Putamen (tissue), 1 donor: Measurements from ENCODE around the gene SMYD3.
"Not testable (repeated sequence)": the region's sequence is repeated elsewhere in the genome, so short reads cannot be mapped to it uniquely, and the experiment has no call there.

Experiments
- DNase-seq: peaks from one replicate; pipeline ENCODE4 v3.0.0-alpha.2; 2016; ENCODE audit warnings: low spot score

Gene SMYD3

DNA sequence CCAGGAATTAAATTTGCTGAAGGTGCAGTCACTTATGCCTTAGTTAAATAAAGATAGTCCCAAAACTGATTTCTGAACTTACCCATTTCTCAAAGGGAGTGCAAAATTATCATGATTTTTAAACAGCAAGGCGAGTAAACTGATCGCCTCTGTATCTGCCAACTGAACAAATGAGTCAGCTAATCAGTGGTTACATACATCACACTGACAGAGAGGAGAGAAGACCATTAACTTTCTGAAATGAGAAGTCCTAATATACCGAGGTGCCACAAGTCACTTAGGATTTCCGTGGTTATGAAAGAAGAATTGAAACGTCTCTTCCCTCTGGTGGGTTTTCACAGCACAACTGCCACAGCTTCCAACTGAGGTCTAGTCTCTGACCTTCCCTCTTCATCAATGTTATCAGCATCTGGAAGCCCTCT, 400.7 kb downstream of the SMYD3 start:
- DNase-seq, result no peak

DNA sequence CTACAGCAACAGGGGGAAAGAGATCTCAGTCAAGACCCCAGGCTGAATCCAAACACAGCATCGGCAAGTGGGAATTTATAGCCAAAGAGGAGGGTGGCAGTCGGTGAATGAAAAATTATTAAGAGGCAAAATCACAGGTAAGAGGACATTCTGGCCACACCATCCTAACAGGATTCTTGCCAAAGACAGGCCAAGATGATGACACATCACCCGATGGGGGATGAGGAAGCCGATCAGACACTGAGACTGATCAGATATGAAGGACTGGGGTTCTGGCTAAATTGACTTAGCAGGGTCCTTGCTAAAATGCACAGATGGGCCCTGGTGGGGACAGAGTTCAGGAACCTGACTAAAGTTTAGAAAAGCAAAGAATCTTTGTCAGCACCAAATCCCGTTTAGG, 402.2 kb downstream of the SMYD3 start:
- DNase-seq, result no peak

DNA sequence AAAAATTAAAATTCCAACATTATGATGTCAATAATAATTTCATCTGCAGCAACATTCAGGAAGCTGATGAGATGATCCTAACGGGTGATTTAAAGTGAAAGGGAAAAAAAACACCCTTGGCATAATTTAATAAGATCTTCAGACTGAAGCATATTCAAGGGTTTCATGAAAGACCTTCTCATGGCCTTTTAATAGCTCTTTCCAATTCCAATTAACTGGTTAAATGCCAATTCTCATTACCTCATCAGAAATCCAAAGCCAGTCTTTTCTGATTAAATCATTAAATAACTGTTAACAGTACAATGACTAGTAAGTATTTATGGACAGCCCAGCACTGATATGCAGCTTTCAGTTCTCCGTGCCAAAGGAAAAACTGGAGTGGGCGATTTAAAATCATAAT, 407.5 kb downstream of the SMYD3 start:
- no peak for DNase-seq

DNA sequence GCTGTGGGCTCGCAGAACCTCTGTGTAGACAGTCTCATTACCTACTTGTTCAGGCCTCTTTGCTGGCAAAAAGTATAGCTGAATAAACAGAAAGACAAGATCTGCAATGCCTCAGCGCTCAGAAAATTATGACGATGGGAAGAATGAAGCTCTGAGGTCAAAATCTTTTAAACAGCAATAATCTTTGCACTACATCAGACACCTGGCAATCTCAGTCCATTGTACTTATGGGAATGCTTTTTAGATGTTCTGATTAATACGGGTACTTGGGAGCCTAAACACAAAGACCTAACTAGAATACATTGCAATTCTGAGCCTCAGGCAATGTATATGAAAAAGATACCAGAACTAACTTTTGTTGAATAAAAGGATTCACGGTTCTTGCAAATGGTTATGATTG, 410.7 kb downstream of the SMYD3 start:
- no peak for DNase-seq

DNA sequence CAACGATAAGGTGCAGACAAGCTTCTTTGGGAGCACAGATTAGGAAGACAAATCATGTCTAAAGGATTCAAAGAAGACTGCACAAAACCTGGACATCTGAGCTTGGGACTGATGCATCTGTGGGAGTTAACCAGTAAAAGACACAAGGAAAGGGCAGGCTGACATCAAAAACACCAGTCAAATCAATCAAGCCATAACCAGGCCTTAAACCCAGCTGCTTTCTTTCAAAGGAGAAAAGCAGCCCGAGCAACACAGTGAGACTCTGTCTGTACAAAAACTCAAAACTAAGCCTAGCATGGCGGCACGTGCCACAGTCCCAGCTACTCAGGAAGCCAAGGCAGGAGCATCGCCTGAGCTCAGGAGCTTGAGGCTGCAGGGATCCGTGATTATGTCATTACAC, 411.6 kb downstream of the SMYD3 start:
- DNase-seq, result no peak

DNA sequence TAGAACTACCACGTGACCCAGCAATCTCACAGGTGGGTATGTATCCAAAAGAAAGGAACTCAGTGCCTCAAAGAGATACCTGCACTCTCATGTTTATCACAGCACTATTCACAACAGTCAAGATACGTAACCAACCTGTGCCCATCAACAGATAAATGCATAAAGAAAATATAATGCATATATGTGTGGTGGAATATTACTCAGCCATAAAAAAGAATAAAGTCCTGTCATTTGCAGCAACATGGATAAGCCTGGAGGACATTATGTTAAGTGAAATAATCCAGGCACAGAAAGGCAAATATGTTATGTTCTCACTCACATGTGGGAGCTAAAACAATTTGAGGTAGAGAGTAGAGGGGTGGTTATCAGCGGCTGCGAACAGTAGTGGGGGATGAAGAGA, 413.8 kb downstream of the SMYD3 start:
- DNase-seq, result no peak

DNA sequence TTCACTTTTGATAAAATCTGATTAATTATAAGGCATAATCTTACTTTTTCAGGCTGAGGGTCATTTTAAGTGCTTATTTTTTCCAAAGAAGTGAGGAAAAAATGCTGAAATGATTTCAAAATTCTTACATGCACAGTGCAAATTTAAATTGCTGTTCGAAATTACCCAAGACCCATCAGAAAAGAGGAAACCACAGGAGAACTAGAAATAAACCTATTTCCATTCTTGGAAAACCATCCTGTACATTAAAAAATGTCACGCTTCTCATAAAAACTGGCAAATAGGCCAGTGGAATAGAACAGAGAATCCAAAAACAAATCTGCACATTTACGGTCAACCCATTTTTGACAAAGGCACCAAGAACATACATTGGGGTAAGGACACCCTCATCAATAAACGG, 414.9 kb downstream of the SMYD3 start:
- DNase-seq, result no peak

DNA sequence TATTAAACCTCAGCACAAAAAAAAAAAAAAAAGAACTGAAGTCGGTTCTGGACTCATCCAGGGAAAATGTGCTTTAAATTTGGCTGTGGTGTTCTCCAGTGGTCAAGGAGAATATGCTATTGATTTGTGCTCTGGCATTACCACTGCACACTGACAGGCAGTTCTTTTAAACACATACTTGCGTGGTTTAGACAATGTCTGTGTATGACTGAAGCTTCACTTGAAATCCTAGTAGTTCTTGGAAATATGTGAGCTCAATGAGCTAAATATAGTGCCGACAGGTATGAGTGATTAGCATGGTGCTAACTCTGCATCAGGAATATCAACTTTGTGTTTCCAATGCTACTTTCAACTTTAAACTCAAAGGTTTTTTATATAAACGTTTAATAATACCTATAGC, 415.6 kb downstream of the SMYD3 start:
- no peak for DNase-seq

DNA sequence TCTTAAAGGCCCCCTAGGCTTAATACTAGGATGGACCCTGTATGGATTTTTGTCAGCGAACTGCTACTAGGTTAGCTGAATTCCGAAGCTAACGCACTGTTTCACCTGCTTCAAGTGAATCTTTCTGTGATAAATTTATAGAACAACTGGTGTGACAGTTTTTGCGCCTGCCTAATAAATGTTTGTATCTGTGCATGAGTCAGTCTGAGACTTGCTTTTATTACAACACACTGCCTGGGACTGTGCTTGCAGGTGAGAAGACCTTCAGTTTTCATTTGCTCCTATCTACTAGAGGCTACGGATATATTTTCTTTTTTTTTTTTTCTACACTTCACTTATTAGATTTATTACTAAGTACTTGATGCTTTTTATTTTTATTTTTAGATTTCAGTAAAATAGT, 420.9 kb downstream of the SMYD3 start:
- DNase-seq, result no peak

DNA sequence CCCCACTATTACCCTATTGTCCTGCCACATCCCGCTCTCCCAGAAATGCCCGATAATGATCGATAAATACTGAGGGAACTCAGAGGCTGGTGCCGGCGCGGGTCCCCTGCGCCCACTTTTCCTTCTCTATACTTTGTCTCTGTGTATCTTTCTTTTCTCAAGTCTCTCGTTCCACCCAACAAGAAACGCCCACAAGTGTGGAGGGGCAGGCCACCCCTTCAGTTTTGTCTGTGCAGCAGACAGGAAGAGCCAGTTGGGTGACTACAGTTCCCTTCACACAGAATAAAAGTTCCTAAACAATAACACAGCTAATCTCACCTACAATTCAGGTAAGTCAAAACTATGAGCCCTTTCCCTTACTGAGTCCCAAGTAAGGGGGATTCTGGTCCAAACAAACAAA, 423.7 kb downstream of the SMYD3 start:
- no peak for DNase-seq

DNA sequence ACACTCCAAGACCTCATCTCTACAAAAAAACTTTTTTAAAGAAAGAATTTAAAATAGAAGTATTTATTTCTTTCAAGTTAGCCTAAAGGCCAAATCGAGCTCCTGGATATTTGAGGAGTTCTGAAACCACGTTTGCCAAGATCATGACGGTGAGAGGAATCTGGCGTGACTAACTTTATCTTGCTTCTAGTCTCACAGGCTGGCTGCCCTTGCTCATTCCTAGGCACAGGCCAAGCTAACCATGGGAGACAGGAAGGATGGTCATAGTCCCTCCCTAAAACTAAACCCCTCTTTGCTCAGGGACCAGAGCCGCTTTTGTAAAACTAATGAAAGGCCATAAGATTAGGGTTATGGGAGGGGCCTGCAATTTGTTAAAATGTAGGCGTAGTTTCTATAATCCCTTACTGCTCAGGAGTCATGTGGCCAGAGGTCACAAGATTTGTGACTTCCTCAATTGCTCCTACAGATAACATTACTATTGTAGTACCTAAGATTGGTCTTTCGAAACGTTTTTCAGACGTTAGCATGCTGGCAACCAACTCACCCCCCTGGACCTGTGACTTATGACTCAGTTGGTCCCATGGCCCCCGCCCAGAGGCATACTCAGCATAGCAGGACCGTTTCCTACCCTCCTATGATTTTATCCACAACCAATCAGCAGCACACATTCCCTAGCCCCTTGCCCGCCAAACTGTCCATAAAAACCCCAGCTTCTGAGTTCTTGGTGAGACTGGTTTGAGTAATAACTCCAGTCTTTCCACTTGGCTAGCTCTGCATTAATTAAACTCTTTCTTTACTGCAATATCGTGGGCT, 425.0 kb downstream of the SMYD3 start:
- DNase-seq, result no peak

DNA sequence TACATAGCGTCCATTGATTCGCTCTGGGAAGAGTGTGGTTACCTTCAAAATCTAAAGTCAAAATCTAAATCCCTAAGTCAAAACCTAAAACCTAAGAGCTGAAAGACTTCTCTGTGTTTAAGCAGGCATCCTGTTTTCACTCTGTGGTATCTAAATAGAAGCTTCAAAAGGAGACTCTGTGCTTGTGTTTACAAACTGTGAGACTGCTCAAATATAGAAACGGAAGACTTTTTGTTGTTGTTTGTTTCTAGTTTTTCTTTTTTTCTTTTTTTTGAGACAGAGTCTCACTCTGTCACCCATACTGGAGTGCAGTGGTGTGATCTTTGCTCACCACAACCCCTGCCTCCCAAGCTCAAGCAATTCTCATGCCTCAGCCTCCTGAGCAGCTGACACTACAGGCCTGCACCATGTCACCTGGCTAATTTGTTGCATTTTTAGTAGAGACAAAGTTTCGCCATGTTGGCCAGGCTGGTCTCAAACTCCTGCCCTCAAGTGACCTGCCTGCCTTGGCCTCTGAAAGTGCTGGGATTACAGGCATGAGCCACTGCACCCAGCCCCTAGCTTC, 425.9 kb downstream of the SMYD3 start:
- no peak for DNase-seq

DNA sequence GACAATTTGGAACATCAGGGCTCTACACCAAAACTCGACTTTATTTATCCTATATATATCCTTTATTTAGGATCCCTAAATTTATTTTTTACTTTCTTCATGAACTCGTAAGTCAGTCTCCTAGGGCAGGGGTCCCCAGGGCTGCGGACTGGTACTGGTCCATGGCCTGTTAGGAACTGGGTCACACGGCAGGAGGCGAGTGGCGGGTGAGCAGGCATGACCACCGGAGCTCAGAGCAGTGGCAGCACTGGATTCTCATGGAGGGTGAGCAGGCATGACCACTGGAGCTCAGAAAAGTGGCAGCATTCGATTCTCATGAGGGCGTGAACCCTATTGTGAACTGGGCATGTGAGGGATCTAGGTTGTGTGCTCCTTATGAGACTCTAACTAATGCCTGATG, 427.0 kb downstream of the SMYD3 start:
- DNase-seq, result no peak

DNA sequence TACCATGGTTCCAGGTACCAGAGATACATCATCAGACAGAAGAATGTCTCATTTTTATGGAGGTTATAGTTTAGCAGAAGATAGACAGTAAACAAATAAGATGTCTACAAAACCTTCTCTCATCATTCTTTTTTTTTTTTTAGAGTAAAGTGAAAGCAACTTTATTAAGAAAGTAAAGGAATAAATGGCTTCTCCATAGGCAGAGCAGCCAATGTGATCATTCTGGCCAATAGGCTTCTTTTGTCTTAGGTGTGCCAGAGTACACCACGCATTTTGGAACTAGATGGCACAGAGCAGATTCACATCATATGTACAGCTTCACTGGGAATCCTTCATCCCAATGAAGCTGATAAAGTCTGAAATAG, 428.2 kb downstream of the SMYD3 start:
- DNase-seq, result no peak

DNA sequence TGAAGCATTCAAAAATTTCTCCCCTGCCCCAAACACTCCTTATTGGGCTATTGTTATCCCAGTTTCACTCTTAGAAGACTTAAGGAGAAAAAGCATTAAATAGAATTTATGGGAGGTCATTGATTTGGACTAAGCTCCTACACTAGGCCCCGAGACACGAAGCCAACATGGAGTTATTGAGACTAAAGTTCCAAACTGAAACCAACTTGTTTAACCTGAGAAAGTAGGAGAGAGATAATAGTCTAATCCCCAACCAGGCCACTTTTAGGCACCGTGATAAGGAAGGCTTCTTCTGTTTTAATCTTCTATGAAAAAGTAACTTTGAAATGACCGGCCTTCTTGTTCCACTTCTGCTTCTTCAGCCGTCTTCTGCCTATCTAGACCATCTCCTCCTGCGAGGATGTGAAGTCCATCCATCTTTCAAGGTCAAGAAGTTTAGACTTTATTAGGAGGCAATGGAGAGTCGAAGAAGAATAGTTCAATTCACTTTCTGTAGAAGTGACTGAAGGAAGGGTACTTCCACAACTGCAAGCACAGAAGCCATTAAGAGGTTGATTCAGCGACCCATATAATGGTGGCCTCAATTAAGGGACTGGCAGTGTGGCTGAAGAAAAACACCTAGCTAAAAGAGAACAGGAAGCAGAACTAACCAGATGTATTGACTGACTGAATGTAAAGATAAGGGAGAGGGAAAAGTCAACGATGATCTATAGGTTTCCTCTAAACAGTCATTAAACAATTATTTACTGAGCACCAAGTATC, 428.8 kb downstream of the SMYD3 start:
- DNase-seq, result no peak

DNA sequence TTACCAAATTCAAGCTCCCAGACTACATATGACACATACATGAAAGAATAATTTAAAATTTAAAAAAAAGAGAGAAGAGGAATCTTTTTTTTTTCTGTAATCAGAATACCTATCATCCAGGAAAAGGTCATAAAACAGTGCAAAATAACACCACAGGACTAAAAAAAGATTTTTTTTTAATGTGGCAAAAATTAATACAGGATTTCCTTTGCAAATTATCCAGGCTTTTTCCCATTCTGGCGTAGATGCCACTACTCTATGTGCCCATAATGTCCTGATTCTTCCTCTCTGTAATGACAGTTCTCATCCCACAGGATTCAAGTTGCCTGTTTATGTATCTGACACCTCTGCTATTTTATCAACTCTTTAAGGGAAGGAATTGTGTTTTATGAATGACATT, 429.6 kb downstream of the SMYD3 start:
- no peak for DNase-seq

DNA sequence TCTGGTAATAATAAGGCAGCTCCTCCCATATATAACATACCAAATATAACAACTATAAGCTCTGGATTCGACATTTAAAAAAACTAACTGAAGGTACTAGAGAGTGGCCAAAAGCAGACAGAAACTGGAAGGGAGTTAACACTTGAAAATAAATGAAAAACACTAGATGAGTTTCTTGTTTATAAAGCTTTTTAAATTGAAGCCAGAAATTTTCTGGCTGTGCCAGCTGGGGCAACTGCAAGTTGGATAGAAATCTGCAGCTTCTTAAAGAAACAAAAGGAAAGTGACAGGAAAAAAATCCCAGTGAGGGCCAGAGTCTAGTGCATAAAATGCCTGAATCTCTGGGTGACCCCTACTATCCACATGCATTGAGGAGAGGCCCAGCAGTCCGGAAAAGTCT, 432.7 kb downstream of the SMYD3 start:
- no peak for DNase-seq

DNA sequence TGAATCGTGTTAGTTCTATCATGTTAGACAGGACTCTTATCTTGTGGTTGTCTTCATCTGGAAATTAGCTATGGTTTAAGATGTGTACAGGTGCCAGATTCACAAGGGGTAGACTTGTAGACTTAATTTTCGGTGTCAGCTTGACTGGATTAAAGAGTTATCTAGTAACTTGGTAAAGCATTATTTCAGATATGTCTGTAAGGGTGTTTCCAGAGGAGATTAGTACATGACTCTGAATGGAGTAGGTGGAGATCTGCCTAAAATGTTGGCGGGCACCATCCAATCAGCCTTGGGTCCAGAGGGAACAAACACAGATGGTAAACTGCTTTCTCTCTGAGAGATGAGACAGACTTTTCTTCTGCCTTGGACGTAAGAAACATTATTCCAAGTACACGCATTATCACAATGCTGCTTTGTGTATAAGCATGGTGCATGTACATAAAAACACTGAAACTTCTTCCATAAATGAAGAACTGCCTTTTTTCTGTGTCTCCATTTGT, 434.6 kb downstream of the SMYD3 start:
- DNase-seq, result no peak

DNA sequence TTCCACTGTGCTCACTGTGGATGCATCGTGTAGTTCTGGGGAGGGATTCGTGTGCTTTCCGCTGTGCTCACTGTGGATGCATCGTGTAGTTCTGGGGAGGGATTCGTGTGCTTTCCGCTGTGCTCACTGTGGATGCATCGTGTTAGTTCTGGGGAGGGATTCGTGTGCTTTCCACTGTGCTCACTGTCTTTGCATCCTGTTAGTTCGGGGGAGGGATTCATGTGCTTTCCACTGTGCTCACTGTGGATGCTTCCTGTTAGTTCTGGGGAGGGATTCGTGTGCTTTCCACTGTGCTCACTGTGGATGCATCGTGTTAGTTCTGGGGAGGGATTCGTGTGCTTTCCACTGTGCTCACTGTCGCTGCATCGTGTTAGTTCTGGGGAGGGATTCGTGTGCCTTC, 435.1 kb downstream of the SMYD3 start:
- not testable (repeated sequence) for DNase-seq

DNA sequence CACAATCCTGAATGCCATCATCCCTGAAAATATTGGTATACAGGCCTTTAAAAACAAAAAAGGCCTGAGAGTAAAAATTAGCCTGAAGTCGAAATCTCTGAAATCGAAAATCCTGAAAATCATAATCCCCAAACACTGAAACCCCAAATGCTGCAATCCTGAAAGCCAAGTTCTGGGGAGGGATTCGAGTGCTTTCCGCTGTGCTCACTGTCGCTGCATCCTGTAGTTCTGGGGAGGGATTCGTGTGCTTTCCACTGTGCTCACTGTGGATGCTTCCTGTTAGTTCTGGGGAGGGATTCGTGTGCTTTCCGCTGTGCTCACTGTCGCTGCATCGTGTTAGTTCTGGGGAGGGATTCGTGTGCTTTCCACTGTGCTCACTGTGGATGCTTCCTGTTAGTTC, 435.5 kb downstream of the SMYD3 start:
- DNase-seq, result not testable (repeated sequence)

DNA sequence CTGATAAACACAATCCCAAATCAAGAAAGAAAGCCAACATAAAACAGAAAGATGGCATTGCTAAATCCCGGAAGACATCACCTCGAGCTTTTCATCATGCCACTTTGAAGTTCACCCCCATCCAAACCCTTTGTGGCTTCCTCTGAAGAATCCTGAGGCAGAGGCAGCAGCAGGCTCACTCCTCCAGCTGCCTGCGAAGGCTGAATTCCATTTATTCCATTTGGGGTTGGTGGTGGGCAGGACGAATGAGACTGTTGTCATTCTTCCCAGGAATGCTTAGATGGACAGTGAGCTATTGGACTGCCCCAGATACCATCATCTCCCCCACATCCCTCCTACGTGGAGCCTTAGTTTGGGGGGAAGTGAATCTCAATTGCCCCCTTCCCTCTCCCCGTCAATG, 437.5 kb downstream of the SMYD3 start:
- DNase-seq, result no peak

DNA sequence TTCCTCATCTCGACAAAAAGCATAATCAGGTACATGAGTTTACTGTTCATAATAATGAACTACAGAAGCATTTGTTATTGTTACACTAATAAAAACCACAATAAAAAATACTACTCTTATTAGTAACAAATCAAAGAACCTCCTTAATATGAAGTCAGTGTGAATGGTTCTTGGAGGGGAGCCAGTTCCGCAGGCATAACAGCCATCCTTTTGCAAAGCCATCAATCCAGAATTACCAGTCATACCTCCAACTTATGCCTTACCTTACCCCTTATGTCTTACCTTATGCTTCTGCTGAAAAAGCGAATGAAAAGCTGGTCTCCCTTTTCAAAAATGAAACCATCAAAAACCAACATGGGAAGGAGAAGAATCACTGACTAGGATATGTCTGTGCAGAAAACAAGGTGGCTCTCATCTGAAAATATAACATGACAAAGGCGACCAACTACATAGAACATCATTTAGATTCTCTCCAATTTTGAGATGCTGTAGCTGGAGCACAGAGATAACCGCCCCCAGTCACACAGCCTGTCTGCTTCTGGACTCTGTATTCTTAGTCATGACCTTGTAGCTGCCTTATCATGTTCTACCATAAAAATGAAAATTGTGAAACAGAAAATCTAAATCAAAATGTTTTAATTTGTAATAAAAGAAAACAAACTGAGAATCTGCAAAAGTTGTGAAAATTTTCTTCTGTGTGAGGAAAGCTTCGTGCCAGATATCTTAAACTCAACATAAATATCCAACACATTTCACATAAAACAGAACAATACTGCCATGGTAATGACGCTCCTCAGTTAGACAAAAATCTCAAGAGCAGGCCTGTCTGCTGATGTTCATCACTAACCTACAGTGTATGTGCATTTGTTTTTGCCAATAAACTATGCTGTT, 438.2 kb downstream of the SMYD3 start:
- no peak for DNase-seq
